A549 (cell line): Measurements from ENCODE around the gene ANXA3.

ENCODE experiments used
- EHF ChIP-seq: fragments of 250-450 bp; sonication (Bioruptor Pico); IDR thresholded peaks from 2 replicates; pipeline ENCODE4 v1.5.0; 2020; ENCODE audit warnings: mild to moderate bottlenecking
- HMGXB4 ChIP-seq: fragments of 250-450 bp; sonication (Bioruptor Pico); IDR thresholded peaks from 2 replicates; pipeline ENCODE4 v1.5.0; 2021; ENCODE audit warnings: mild to moderate bottlenecking, moderate library complexity, borderline replicate concordance
- JUN ChIP-seq, 2 experiments: fragments of >200 bp; sonication (Bioruptor Twin); formaldehyde crosslinking; IDR thresholded peaks; 2 replicates in 1 of 2; 3 replicates in 1 of 2; pipeline ENCODE4 v1.6.1; 2016 to 2017
- MAZ ChIP-seq: fragments of 150-350 bp; IDR thresholded peaks from 2 replicates; pipeline ENCODE4 v1.6.1; 2014; ENCODE audit warnings: antibody characterized with exemption, low read depth, low read length, borderline replicate concordance
- NR3C1 ChIP-seq: fragments of >200 bp; sonication (Bioruptor Twin); formaldehyde crosslinking; IDR thresholded peaks from 3 replicates; pipeline ENCODE4 v1.6.1; 2017
- PBX3 ChIP-seq: IDR thresholded peaks from 2 replicates; pipeline ENCODE4 v1.6.1; 2012
- POLR2A ChIP-seq: IDR thresholded peaks from 2 replicates; pipeline ENCODE4 v1.6.1; 2012; ENCODE audit warnings: mild to moderate bottlenecking, low read length
- POLR2AphosphoS2 ChIP-seq: conservative IDR thresholded peaks from 2 replicates; pipeline ENCODE4 v1.6.1; 2012; ENCODE audit warnings: low read length, improper control_type of control experiment, inconsistent platforms
- RCOR1 ChIP-seq: fragments of 150-350 bp; IDR thresholded peaks from 2 replicates; pipeline ENCODE4 v1.6.1; 2014; ENCODE audit warnings: antibody characterized with exemption, low read length, low read depth
- RFX5 ChIP-seq: fragments of 450-650 bp; IDR thresholded peaks from 2 replicates; pipeline ENCODE4 v1.7.1; 2014; ENCODE audit warnings: antibody characterized with exemption, mild to moderate bottlenecking, moderate library complexity
- SMC3 ChIP-seq: fragments of >200 bp; sonication (Bioruptor Twin); formaldehyde crosslinking; IDR thresholded peaks from 3 replicates; pipeline ENCODE4 v1.6.1; 2018; ENCODE audit warnings: inconsistent platforms
- TFCP2L1 ChIP-seq: fragments of 250-450 bp; sonication (Bioruptor Pico); IDR thresholded peaks from 2 replicates; pipeline ENCODE4 v1.5.0; 2021; ENCODE audit warnings: mild to moderate bottlenecking
- TF ChIP-seq, protein P1 (sequence below): fragments of >200 bp; sonication (Bioruptor Twin); formaldehyde crosslinking; IDR thresholded peaks from 3 replicates; pipeline ENCODE4 v1.5.1; 2016
- TF ChIP-seq, protein P2 (sequence below): IDR thresholded peaks from 2 replicates; pipeline ENCODE4 v1.6.1; 2012

- TF ChIP-seq, protein P1, sequence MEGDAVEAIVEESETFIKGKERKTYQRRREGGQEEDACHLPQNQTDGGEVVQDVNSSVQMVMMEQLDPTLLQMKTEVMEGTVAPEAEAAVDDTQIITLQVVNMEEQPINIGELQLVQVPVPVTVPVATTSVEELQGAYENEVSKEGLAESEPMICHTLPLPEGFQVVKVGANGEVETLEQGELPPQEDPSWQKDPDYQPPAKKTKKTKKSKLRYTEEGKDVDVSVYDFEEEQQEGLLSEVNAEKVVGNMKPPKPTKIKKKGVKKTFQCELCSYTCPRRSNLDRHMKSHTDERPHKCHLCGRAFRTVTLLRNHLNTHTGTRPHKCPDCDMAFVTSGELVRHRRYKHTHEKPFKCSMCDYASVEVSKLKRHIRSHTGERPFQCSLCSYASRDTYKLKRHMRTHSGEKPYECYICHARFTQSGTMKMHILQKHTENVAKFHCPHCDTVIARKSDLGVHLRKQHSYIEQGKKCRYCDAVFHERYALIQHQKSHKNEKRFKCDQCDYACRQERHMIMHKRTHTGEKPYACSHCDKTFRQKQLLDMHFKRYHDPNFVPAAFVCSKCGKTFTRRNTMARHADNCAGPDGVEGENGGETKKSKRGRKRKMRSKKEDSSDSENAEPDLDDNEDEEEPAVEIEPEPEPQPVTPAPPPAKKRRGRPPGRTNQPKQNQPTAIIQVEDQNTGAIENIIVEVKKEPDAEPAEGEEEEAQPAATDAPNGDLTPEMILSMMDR = no peak
- TF ChIP-seq SMC3 (no peak), EHF (CRISPR knock-in tag) (no peak), HMGXB4 (CRISPR knock-in tag) (no peak), POLR2A (no peak), MAZ (no peak), NR3C1 (no peak), PBX3 (no peak), TFCP2L1 (CRISPR knock-in tag) (no peak), JUN (IDR thresholded peaks at IDR 0.05) (peak in 1 of 2 experiments; percentile 60; a peak in 1 of 5 replicates), POLR2AphosphoS2 (no peak), RFX5 (no peak), RCOR1 (no peak)
- TF ChIP-seq, protein P2, sequence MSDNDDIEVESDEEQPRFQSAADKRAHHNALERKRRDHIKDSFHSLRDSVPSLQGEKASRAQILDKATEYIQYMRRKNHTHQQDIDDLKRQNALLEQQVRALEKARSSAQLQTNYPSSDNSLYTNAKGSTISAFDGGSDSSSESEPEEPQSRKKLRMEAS = peak; percentile 43; the same call in 1 of the 2 replicates
Observed at GRCh38 chr4:78569306-78569821, 17.8 kb downstream of the ANXA3 start.
